Esophagus squamous epithelium (tissue), 5 donors: ENCODE data around the gene KLF14. TPM values are rescaled to one million over a fixed set of nuclear protein-coding genes. Genes with fewer than 3 reads are reported as not detected.
"Not testable (repeated sequence)": the region's sequence is repeated elsewhere in the genome, so short reads cannot be mapped to it uniquely, and the experiment has no call there.

Experiments used
- DNase-seq: peaks from one replicate; lab custom pipeline; 2025; lab: John Stamatoyannopoulos, UW
- H3K27ac ChIP-seq, 4 donors: fragments of 200-600 bp; sonication (generic); one replicate each; pipeline ENCODE4 v1.5.1; 2016 to 2019; ENCODE audit warnings: mild to moderate bottlenecking in 1 of 4
- H3K27me3 ChIP-seq, 4 donors: fragments of 200-600 bp; sonication (generic); 1 replicate in 3 of 4; 2 replicates in 1 of 4; pipeline versions ENCODE4 v1.5.1 to v1.6.0; 2017 to 2021; ENCODE audit warnings: antibody characterized with exemption in 1 of 4
- H3K36me3 ChIP-seq, 3 donors: fragments of 200-600 bp; sonication (generic); one replicate each; pipeline ENCODE4 v1.5.1; 2016 to 2019
- H3K4me1 ChIP-seq, 3 donors: fragments of 200-600 bp; sonication (generic); one replicate each; pipeline ENCODE4 v1.5.1; 2017 to 2019
- H3K4me3 ChIP-seq, 4 donors: fragments of 200-600 bp; sonication (generic); 1 replicate in 3 of 4; 2 replicates in 1 of 4; pipeline ENCODE4 v1.5.1; 2016 to 2019; ENCODE audit warnings: mild to moderate bottlenecking in 2 of 4, moderate library complexity in 1 of 4
- H3K9me3 ChIP-seq, 3 donors: fragments of 200-600 bp; sonication (generic); one replicate each; pipeline ENCODE4 v1.5.1; 2016 to 2019
- CTCF ChIP-seq, 6 experiments: fragments of 450-650 bp in 4 of 6; fragments of 200-600 bp in 2 of 6; sonication (generic) in 2 of 6; IDR thresholded peaks; one replicate each; pipeline ENCODE4 v1.5.1; 2016 to 2019; ENCODE audit warnings: antibody characterized with exemption in 6 of 6, mild to moderate bottlenecking in 4 of 6, moderate library complexity in 4 of 6
- POLR2A ChIP-seq, 4 donors: fragments of 450-650 bp; IDR thresholded peaks; one replicate each; pipeline ENCODE4 v1.6.1; 2017; ENCODE audit warnings: antibody characterized with exemption in 4 of 4, mild to moderate bottlenecking in 4 of 4, moderate library complexity in 3 of 4
- WGBS, 2 donors: methylation state at CpG; one replicate each; pipeline ENCODE4 v1.1.5; 2018; 5-methylcytosine and 5-hydroxymethylcytosine counted together
- intact Hi-C: fragments of 100-400 bp; cut with DNase I; formaldehyde crosslinking; loops from one replicate; pipeline ENCODE4 v1.15.0; 2022
- total RNA-seq, 4 donors: library from RNA; depleted of rRNA; stranded (reverse); fragments of >200 nt; gene quantifications; one replicate each; pipeline ENCODE4 v1.1.0, GENCODE V29; 2016
- donor health status: DM: yes; HTN: yes; CAD: no.

The KLF14 gene
- total RNA-seq, 4 donors from 2014 or later, result under 0.01 to 0.13 TPM; not detected in 2

DNA sequence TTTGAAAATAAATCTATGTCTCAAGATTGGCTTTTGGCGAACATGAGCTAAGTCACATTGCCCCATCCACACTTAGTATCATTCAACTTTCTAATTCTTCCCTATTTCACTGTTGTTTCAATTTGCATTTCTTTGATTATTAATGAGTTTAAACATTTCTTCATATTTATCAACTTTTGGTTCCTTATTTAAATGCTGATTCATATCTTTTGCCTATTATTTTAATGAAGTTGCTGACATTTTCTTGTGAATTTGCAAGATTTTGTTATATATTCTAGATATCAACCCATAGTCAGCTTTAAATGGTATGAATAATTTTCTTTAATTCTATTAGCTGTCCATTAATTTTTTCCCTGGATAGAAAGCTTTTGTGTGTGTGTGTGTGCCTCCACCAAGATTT is 33.2 kb downstream of the KLF14 start:
- Histone ChIP-seq H3K27me3 (peaks cover 0 to 6% (median 0%) of the 10 kb centered on the region in 4 donors), H3K27ac (no peak overlapping the region), H3K36me3 (no peaks in the 10 kb centered on the region), H3K9me3 (no peaks in the 10 kb centered on the region), H3K4me3 (no peak overlapping the region), H3K4me1 (no peaks in the 10 kb centered on the region)
- intact Hi-C loops, result no loop called here
- TF ChIP-seq CTCF (IDR thresholded peaks at IDR 0.05), result no peak
- 93 to 100% methylated on average over 1 of the region's 1 CpG for WGBS, 2 donors
- DNase-seq, result no peak

DNA sequence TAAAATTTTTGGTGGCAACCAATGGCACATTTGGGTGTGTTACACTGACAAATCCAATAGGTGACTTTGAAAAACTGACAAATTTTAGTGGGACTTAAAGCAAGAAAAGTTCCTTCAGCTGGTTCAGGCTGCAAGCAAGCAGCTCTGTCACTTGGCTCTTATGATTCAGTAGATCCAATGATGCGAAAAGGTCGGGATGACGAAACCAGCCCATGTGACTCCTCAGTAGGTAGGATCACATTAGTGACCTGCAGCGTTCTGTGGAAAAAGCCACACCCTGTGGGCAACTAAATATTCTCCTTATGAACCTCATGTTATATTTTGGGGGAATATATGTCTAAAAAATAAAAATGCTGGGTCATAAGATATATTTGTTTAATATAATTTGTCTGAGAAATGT is 34.3 kb downstream of the KLF14 start:
- intact Hi-C loops, result no loop called here
- TF ChIP-seq CTCF (IDR thresholded peaks at IDR 0.05) (no peak), POLR2A (IDR thresholded peaks at IDR 0.05) (no peak)
- DNase-seq, result no peak
- 25 to 50% methylated on average over 4 of the region's 4 CpGs for WGBS, 2 donors
- Histone ChIP-seq H3K4me3 (no peak overlapping the region), H3K9me3 (no peaks in the 10 kb centered on the region), H3K36me3 (no peaks in the 10 kb centered on the region), H3K27ac (no peak overlapping the region), H3K27me3 (no peaks in the 10 kb centered on the region), H3K4me1 (no peaks in the 10 kb centered on the region)

- Histone ChIP-seq H3K27me3 (no peaks in the 10 kb centered on the region), H3K4me3 (no peak overlapping the region), H3K9me3 (no peaks in the 10 kb centered on the region), H3K4me1 (no peaks in the 10 kb centered on the region), H3K27ac (no peak overlapping the region), H3K36me3 (no peaks in the 10 kb centered on the region)
- TF ChIP-seq CTCF (IDR thresholded peaks at IDR 0.05) (no peak), POLR2A (IDR thresholded peaks at IDR 0.05) (no peak)
- DNase-seq, result no peak
- intact Hi-C loops, result no loop called here
- WGBS, 2 donors, result 67 to 76% methylated on average over 2 of the region's 2 CpGs
These were observed 36.2 kb downstream of the KLF14 start for GRCh38 chr7:130697820-130698219.

DNA sequence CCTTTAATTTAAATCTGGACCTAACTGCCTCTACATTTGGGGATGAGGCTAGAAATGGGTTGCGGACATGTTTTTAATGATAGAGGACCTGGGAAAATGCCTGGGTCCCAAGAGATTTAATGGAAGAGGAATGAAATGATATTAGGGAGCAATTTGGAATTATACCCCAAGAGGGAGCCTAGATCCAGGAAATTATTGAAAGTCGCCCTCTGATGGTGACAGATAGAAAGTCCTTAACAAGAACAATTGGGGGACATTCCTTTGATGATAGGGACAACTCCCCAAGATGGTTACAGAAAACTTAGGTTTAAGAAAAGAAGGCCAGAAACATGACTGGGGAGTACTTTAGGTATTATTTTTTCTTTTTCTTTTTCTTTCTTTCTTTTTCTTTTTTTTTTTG is 38.2 kb downstream of the KLF14 start:
- no peak overlapping the region for H3K27ac ChIP-seq
- intact Hi-C loops, result no loop called here

GRCh38 chr7:130692396-130692795 is 41.6 kb downstream of the KLF14 start:
- H3K27me3 ChIP-seq, intact Hi-C loops, H3K27ac ChIP-seq, H3K4me1 ChIP-seq, H3K36me3 ChIP-seq, H3K9me3 ChIP-seq, H3K4me3 ChIP-seq, DNase-seq: not testable (repeated sequence)
- 67 to 91% methylated on average over 1 of the region's 1 CpG for WGBS, 2 donors

More for the DNA sequence above, 38.2 kb downstream of the KLF14 start:
- Histone ChIP-seq H3K4me1 (no peaks in the 10 kb centered on the region), H3K4me3 (no peak overlapping the region), H3K9me3 (no peaks in the 10 kb centered on the region), H3K36me3 (no peaks in the 10 kb centered on the region), H3K27me3 (no peaks in the 10 kb centered on the region)
- WGBS, 2 donors, result 45 to 50% methylated on average over 2 of the region's 2 CpGs
- peak in 4 of 6 experiments; percentile 20 to 49 (median 31) for TF ChIP-seq CTCF (IDR thresholded peaks at IDR 0.05)
- TF ChIP-seq POLR2A (IDR thresholded peaks at IDR 0.05), result no peak
- DNase-seq, result no peak

GRCh38 chr7:130689683-130690082 is 44.3 kb downstream of the KLF14 start:
- Histone ChIP-seq H3K27ac (no peak overlapping the region), H3K9me3 (no peaks in the 10 kb centered on the region), H3K4me3 (no peak overlapping the region), H3K36me3 (no peaks in the 10 kb centered on the region), H3K27me3 (peaks cover 0 to 5% (median 0%) of the 10 kb centered on the region in 4 donors), H3K4me1 (no peaks in the 10 kb centered on the region)
- no peak for DNase-seq
- intact Hi-C loops, result no loop called here
- 81 to 86% methylated on average over 1 of the region's 1 CpG for WGBS, 2 donors
- TF ChIP-seq CTCF (IDR thresholded peaks at IDR 0.05) (no peak), POLR2A (IDR thresholded peaks at IDR 0.05) (no peak)
